K562 (cell line): ENCODE measurements around the gene KPNB1. TPM values are rescaled to one million over a fixed set of nuclear protein-coding genes. Genes with fewer than 3 reads are reported as not detected.

ENCODE experiments used
- ATAC-seq: fragments of 200-7000 bp; cut with Tn5 transposase; 3 replicates; pipeline ENCODE4 v1.9.1; 2020; ENCODE audit warnings: moderate library complexity
- BruUV-seq: library from RNA; stranded (reverse); fragments of 400-500 nt; replicated peaks from 2 replicates; lab custom pipeline; 2021; lab: Mats Ljungman, UMichigan
- CTCF ChIA-PET: fragments of 300-600 bp; formaldehyde crosslinking; extraction: SDS; loops from one replicate; lab custom pipeline; 2021; ENCODE audit warnings: low intra/inter-chr PET ratio; lab: Yijun Ruan, JAX
- POLR2A ChIA-PET: fragments of 300-600, 350-650 bp; sonication (Branson Sonifier 250); formaldehyde crosslinking; extraction: SDS; loops from one replicate; lab custom pipeline; 2021; ENCODE audit warnings: antibody characterized with exemption, inconsistent platforms; lab: Yijun Ruan, JAX
- DNase-seq, 4 experiments: peaks; one replicate each; pipeline versions ENCODE4 v3.0.0 to v3.0.0-alpha.2; 2011 to 2018; ENCODE audit warnings: low spot score in 3 of 4, mixed read lengths in 3 of 4; ENCODE audit errors: extremely low read depth in 1 of 4
- FAIRE-seq: peaks from 2 replicates; lab custom pipeline; 2011; peaks lifted over from hg19 to GRCh38; lab: Jason Lieb, UNC
- H2AFZ ChIP-seq: 2 replicates; pipeline ENCODE4 v1.6.0; 2011; ENCODE audit warnings: low read depth, low read length, control low read depth, inconsistent platforms
- H3K27ac ChIP-seq: fragments of 200-600 bp; 3 replicates; pipeline ENCODE4 v1.8.0; 2011; ENCODE audit warnings: low read depth, mild to moderate bottlenecking, control low read depth, inconsistent platforms, low read length, moderate library complexity, mixed read lengths; ENCODE audit errors: extremely low read depth
- H3K27me3 ChIP-seq, 2 experiments: fragments of 300-600 bp in 1 of 2; 2 replicates in 1 of 2; 3 replicates in 1 of 2; pipeline versions ENCODE4 v1.6.0 to v1.8.0; 2011; ENCODE audit warnings: inconsistent platforms in 2 of 2, low read length in 2 of 2, mild to moderate bottlenecking in 1 of 2, mixed read lengths in 1 of 2, moderate library complexity in 1 of 2; ENCODE audit not compliant: control insufficient read depth in 2 of 2, insufficient read depth in 2 of 2
- H3K36me3 ChIP-seq: fragments of 300-600 bp; 3 replicates; pipeline ENCODE4 v1.8.0; 2011; ENCODE audit warnings: mild to moderate bottlenecking, low read length, inconsistent platforms; ENCODE audit not compliant: control insufficient read depth, insufficient read depth
- H3K4me1 ChIP-seq, 2 experiments: fragments of 200-600 bp in 1 of 2; replicated peaks in 1 of 2; 2 replicates in 1 of 2; 3 replicates in 1 of 2; pipeline versions ENCODE4 v1.5.1 to v1.8.0; 2011; ENCODE audit warnings: inconsistent platforms in 2 of 2, low read length in 2 of 2, mild to moderate bottlenecking in 1 of 2, mixed read lengths in 1 of 2, moderate library complexity in 1 of 2; ENCODE audit not compliant: control insufficient read depth in 2 of 2, insufficient read depth in 2 of 2
- H3K4me2 ChIP-seq: 2 replicates; pipeline ENCODE4 v1.6.1; 2011; ENCODE audit warnings: low read length, control low read depth, inconsistent platforms, mixed read lengths; ENCODE audit not compliant: insufficient read depth
- H3K4me3 ChIP-seq: fragments of 200-600 bp; sonication (generic), shearing (Covaris generic); 2 replicates; pipeline ENCODE4 v1.5.1; 2016; ENCODE audit warnings: control low read depth, inconsistent platforms
- H3K79me2 ChIP-seq: fragments of 200-600 bp; 3 replicates; pipeline ENCODE4 v1.8.0; 2011; ENCODE audit warnings: low read length, inconsistent platforms; ENCODE audit not compliant: control insufficient read depth, insufficient read depth
- H3K9ac ChIP-seq, 2 experiments: 2 replicates each; pipeline versions ENCODE4 v1.6.0 to v1.6.1; 2011; ENCODE audit warnings: low read depth in 2 of 2, low read length in 2 of 2, control low read depth in 1 of 2, inconsistent platforms in 1 of 2, mild to moderate bottlenecking in 1 of 2, mixed read lengths in 1 of 2; ENCODE audit not compliant: insufficient read depth in 1 of 2
- H3K9me1 ChIP-seq: one replicate; pipeline ENCODE4 v1.6.0; 2011; ENCODE audit warnings: inconsistent platforms, mild to moderate bottlenecking, low read length, moderate library complexity; ENCODE audit not compliant: control insufficient read depth, insufficient read depth
- H3K9me3 ChIP-seq: replicated peaks from 2 replicates; pipeline ENCODE4 v1.5.1; 2011; ENCODE audit warnings: low read depth, low read length, inconsistent platforms; ENCODE audit not compliant: control insufficient read depth, insufficient read depth
- H4K20me1 ChIP-seq: replicated peaks from 2 replicates; pipeline ENCODE4 v1.6.1; 2011; ENCODE audit warnings: low read length, inconsistent platforms, mixed read lengths; ENCODE audit not compliant: control insufficient read depth, insufficient read depth
- CEBPG ChIP-seq, 3 experiments: fragments of 200-800 bp in 1 of 3; sonication (Bioruptor generic) in 1 of 3; sonication (generic) in 1 of 3; formaldehyde crosslinking in 1 of 3; IDR thresholded peaks in 2 of 3; conservative IDR thresholded peaks in 1 of 3; 2 replicates each; pipeline versions ENCODE4 v1.6.1 to v1.8.0; 2016 to 2022; ENCODE audit warnings: missing compliant biosample characterization in 2 of 3, missing genetic modification characterization in 2 of 3, mild to moderate bottlenecking in 1 of 3, missing genetic modification reagents in 1 of 3
- WGBS: fragments of 100-300 bp; shearing (Covaris generic); methylation state at CpG from one replicate; pipeline ENCODE4 v1.1.6; 2016; ENCODE audit warnings: low coverage, mixed read lengths; ENCODE audit not compliant: insufficient coverage; ENCODE audit errors: missing lambda C conversion rate; 5-methylcytosine and 5-hydroxymethylcytosine counted together
- in situ Hi-C: fragments of 300-500 bp; cut with MboI; formaldehyde crosslinking; loops from 4 replicates; pipeline ENCODE4 v1.15.0; 2018; ENCODE audit warnings: inconsistent platforms, mixed read lengths
- intact Hi-C: fragments of 100-400 bp; cut with micrococcal nuclease; formaldehyde crosslinking; loops from 2 replicates; pipeline ENCODE4 v1.14.2; 2022
- polyA plus RNA-seq, 8 experiments: library from polyadenylated mRNA; depleted of rRNA in 4 of 8; stranded (reverse) in 5 of 8; unstranded in 3 of 8; fragments of >200 nt; fragmentation: Nextera tagmentation in 2 of 8; fragmentation: Illumina TruSeq in 1 of 8; extraction: Ambion mirVana in 2 of 8; extraction: Trizol in 1 of 8; gene quantifications; 2 replicates each; pipeline versions ENCODE4 v1.2.1 to v1.2.3, GENCODE V29; 2011 to 2014; ENCODE audit warnings: inconsistent platforms in 1 of 8, missing spikeins in 1 of 8
- total RNA-seq, 7 experiments: library from RNA; depleted of rRNA in 6 of 7; stranded (reverse); fragments of >200 nt in 6 of 7; fragmentation: Illumina TruSeq in 2 of 7; extraction: Trizol in 2 of 7; gene quantifications; 2 replicates each; pipeline versions ENCODE4 v1.2.1 to v1.2.3, GENCODE V29; 2011 to 2021; ENCODE audit warnings: low replicate concordance in 1 of 7
- TF ChIP-seq, protein P1 (sequence below): sonication (generic); IDR thresholded peaks from 2 replicates; pipeline ENCODE4 v1.6.1; 2016

The KPNB1 gene
- total and polyA plus RNA-seq, 9 of the 15 experiments (the other 6 are each of a cell fraction or from before 2014, with no cell fraction given): 154 to 622 (median 354) TPM

DNA sequence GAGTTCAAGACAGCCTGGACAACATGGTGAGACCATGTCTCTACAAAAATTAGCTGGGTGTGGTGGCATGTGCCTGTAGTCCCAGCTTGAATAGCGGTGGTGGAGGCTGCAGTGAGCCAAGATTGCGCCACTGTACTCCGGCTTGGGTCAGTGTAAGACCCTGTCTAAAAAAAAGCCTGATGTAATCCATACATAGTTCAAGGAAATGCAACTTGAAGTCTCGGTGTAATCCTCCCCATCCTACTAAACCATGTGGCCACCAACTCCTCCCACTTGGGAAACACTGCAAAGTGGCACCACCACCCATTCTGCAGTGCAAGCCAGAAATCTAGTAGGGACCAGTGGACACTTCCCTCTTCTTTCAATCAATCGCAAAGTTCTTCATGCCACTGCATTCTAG, 5.4 kb upstream of the KPNB1 start:
- H3K4me3 ChIP-seq: no peak overlapping the region
- ATAC-seq (no peak), FAIRE-seq (no peak), DNase-seq (no peak)
- peaks cover 13 to 14% of the 10 kb centered on the region in 2 experiments; a peak in 4 of 5 replicates for H3K4me1 ChIP-seq
- H3K4me2 ChIP-seq: no peak overlapping the region
- no peak overlapping the region for H3K9ac ChIP-seq
- ChIA-PET CTCF (interaction anchor here (0.7 kb wide), 1 partner anchor 486 kb away, joined by 5 read pairs; no protein-coding TSS in a partner anchor), POLR2A (no interaction called here)
- no peaks in the 10 kb centered on the region for H3K36me3 ChIP-seq
- 65% methylated on average over 4 of the region's 5 CpGs for WGBS
- no TSS peak for BruUV-seq
- H3K27me3 ChIP-seq: no peaks in the 10 kb centered on the region
- no peak overlapping the region for H2AFZ ChIP-seq
- TF ChIP-seq CEBPG (CRISPR knock-in tag; IDR thresholded peaks at IDR 0.05): no peak
- TF ChIP-seq CEBPG (tag; conservative IDR thresholded peaks at IDR 0.05 in 1 of 2, IDR thresholded peaks at IDR 0.05 in 1 of 2): peak in 1 of 2 experiments; percentile 39; a peak in 1 of 4 replicates
- TF ChIP-seq, protein P1, sequence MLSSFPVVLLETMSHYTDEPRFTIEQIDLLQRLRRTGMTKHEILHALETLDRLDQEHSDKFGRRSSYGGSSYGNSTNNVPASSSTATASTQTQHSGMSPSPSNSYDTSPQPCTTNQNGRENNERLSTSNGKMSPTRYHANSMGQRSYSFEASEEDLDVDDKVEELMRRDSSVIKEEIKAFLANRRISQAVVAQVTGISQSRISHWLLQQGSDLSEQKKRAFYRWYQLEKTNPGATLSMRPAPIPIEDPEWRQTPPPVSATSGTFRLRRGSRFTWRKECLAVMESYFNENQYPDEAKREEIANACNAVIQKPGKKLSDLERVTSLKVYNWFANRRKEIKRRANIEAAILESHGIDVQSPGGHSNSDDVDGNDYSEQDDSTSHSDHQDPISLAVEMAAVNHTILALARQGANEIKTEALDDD: no peak
- TF ChIP-seq, all 486 proteins: peak for 1
- Histone ChIP-seq H3K9me3 (no peaks in the 10 kb centered on the region), H4K20me1 (no peaks in the 10 kb centered on the region), H3K27ac (no peak overlapping the region), H3K79me2 (peaks cover 16% of the 10 kb centered on the region; the same call in 2 of the 3 replicates), H3K9me1 (no peaks in the 10 kb centered on the region)
- in situ Hi-C loops: no loop called here
- intact Hi-C loops: no loop called here
